Measurements from ENCODE around the gene ZBTB18.
"Not testable (repeated sequence)": the region's sequence is repeated elsewhere in the genome, so short reads cannot be mapped to it uniquely, and the experiment has no call there.

Gene ZBTB18

DNA sequence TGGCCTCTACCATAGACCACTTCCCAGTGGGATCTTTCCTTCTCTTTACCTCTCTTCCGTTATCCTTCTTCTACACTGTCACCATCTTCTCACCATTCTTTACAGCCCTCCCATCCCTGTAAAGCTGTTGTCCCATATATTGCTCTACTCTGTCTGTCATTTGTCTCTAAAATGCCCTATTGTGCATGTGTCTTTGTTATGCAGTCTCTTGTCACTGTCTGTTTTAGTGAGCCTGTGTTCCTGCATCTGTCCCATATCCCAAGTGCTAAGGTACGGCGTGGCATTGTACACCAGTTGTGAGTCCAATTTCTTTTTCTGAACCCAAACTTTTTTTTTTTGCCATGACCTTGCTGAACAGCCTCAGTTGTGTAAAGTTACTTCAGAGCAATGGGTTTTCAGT is 8.8 kb upstream of the ZBTB18 start:
- Histone ChIP-seq H3K36me3 (ENCODE audit: control insufficient read depth, insufficient read depth, low read length, severe bottlenecking) (no peaks in the 10 kb centered on the region), H3K27me3 (replicated peaks; ENCODE audit: control insufficient read depth, insufficient read depth, low read length) (no peaks in the 10 kb centered on the region)

DNA sequence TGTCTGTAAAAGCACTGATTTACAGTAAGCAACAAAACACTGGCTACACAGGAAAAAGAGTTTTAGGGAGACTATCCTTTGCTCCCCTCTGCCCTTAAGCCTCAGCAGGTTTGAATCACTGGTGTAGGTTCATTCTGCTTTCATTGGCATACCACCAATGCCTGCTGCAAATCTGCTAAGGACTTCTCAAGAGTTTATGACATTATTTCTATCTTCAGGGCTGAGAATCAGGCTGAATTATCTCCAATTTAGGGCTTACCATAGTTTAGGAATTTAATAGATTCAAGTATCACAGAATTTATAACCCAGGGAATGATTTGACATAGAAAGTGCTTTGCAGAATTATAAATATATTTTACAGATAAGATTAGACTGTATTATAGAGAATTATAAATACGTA is 6.7 kb upstream of the ZBTB18 start:
- Histone ChIP-seq H3K4me1 (ENCODE audit: control insufficient read depth, insufficient read depth, low read length) (peaks cover 7% of the 10 kb centered on the region), H3K27me3 (replicated peaks; ENCODE audit: control insufficient read depth, insufficient read depth, low read length) (no peaks in the 10 kb centered on the region), H3K4me3 (ENCODE audit: low read length) (no peak overlapping the region), H3K9me3 (ENCODE audit: control insufficient read depth, low read length) (no peaks in the 10 kb centered on the region), H3K9ac (ENCODE audit: low read length) (no peak overlapping the region), H3K36me3 (ENCODE audit: control insufficient read depth, insufficient read depth, low read length, severe bottlenecking) (no peaks in the 10 kb centered on the region)
- no peak for DNase-seq (ENCODE audit: low read depth)

More for the DNA sequence above, 8.8 kb upstream of the ZBTB18 start:
- Histone ChIP-seq H3K9ac (ENCODE audit: low read length) (no peak overlapping the region), H3K4me1 (ENCODE audit: control insufficient read depth, insufficient read depth, low read length) (peaks cover 5% of the 10 kb centered on the region), H3K4me3 (ENCODE audit: low read length) (no peak overlapping the region), H3K9me3 (ENCODE audit: control insufficient read depth, low read length) (no peaks in the 10 kb centered on the region)
- no peak for DNase-seq (ENCODE audit: low read depth)

DNA sequence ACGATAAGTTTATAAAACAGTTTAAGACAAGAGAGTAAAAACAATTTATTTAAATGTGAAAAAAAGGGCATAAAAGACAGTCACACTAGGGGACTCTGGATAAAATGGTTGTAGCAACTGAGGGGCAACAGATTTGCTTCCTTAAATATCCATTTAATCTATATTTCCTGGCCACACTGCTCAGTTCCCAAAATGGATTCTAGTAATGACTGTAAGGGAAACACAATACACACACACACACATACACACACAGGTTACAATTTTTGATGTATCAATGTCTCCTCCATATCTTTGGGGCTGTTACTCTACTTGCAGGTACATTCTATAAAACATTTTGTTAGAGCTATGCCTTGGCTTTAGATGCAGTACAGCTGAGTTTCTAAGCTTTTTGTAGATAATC is 4.8 kb upstream of the ZBTB18 start:
- not testable (repeated sequence) for H3K36me3 ChIP-seq (ENCODE audit: control insufficient read depth, insufficient read depth, low read length, severe bottlenecking); H3K4me3 ChIP-seq (ENCODE audit: low read length); H3K9me3 ChIP-seq (ENCODE audit: control insufficient read depth, low read length); H3K9ac ChIP-seq (ENCODE audit: low read length); H3K27me3 ChIP-seq (replicated peaks; ENCODE audit: control insufficient read depth, insufficient read depth, low read length); DNase-seq (ENCODE audit: low read depth)
- peaks cover 25% of the 10 kb centered on the region for H3K4me1 ChIP-seq (ENCODE audit: control insufficient read depth, insufficient read depth, low read length)

DNA sequence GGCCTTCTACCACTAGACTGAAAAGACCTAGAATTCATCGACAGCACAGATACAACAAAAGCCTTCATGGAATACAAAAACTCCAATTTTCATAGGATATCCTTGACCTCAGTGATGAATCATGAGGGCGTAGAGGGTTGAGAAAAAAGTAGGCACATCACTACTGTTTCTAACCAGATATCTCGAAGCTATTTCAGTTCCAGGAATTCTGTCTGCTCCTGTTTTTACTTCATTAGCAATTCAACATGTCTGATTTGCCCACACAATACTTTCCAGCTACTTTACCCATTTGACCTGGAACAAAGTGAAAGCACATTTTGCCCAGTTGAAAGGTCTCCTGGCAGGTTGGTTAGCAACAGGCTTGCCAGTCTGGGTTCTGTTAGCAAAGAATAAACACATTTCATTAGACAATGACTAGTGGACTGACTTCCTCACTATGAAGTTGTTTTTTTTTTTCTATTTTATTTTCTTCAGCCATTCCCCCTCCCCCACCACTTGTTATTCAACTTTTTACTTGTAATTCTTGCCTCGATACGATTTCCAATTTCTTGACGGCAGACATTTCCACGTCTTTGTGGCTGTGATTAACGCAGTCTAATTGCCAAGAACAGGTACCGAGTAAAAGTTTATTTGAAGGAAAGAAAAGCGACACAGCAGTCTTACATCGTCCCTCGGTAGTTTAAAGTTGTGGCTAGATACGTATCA is 4.0 kb upstream of the ZBTB18 start:
- H3K4me3 ChIP-seq (ENCODE audit: low read length) = peak overlapping the region; percentile 99
- DNase-seq (ENCODE audit: low read depth) = peak; percentile 48
- no peaks in the 10 kb centered on the region for H3K9me3 ChIP-seq (ENCODE audit: control insufficient read depth, low read length)
- H3K27me3 ChIP-seq (replicated peaks; ENCODE audit: control insufficient read depth, insufficient read depth, low read length) = no peaks in the 10 kb centered on the region
- H3K9ac ChIP-seq (ENCODE audit: low read length) = peak overlapping the region; percentile 96
- no peaks in the 10 kb centered on the region for H3K36me3 ChIP-seq (ENCODE audit: control insufficient read depth, insufficient read depth, low read length, severe bottlenecking)
- peaks cover 25% of the 10 kb centered on the region for H3K4me1 ChIP-seq (ENCODE audit: control insufficient read depth, insufficient read depth, low read length)

DNA sequence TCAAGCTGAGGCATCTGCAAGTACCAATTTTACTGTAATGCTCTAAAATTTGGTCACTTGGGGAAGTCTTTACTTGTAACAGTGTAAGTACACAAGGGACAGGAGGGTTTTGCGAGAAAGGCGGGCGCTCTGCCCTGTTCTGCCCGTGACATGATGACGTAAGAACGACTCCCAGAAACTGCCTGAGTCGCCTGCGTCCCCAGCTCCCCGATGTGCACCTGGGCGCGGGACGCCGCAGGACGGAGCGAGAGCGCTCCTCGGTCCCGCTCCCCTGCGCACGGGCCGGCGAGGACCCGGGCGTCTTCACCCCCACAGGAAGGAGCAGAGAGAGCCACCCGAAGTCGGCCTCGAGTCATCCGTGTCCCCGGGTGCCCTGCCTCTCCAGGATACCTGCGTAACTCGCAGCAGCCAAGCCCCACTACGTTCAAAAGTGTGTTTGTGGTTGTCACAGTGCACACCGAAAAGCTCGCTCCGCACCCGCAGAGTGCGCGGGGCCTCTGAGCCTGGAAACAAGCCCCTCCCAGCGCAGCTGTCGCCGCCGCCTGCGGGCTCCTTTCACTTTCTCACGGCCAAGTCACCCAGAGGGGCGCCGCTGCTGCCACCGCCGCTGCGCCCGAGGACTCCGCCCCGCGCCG is 3.3 kb upstream of the ZBTB18 start:
- H3K9ac ChIP-seq (ENCODE audit: low read length) = peak overlapping the region; percentile 96
- peak overlapping the region; percentile 99 for H3K4me3 ChIP-seq (ENCODE audit: low read length)
- H3K36me3 ChIP-seq (ENCODE audit: control insufficient read depth, insufficient read depth, low read length, severe bottlenecking) = no peaks in the 10 kb centered on the region
- H3K27me3 ChIP-seq (replicated peaks; ENCODE audit: control insufficient read depth, insufficient read depth, low read length) = no peaks in the 10 kb centered on the region
- H3K9me3 ChIP-seq (ENCODE audit: control insufficient read depth, low read length) = no peaks in the 10 kb centered on the region
- peak; percentile 70 for DNase-seq (ENCODE audit: low read depth)
- H3K4me1 ChIP-seq (ENCODE audit: control insufficient read depth, insufficient read depth, low read length) = peaks cover 25% of the 10 kb centered on the region

DNA sequence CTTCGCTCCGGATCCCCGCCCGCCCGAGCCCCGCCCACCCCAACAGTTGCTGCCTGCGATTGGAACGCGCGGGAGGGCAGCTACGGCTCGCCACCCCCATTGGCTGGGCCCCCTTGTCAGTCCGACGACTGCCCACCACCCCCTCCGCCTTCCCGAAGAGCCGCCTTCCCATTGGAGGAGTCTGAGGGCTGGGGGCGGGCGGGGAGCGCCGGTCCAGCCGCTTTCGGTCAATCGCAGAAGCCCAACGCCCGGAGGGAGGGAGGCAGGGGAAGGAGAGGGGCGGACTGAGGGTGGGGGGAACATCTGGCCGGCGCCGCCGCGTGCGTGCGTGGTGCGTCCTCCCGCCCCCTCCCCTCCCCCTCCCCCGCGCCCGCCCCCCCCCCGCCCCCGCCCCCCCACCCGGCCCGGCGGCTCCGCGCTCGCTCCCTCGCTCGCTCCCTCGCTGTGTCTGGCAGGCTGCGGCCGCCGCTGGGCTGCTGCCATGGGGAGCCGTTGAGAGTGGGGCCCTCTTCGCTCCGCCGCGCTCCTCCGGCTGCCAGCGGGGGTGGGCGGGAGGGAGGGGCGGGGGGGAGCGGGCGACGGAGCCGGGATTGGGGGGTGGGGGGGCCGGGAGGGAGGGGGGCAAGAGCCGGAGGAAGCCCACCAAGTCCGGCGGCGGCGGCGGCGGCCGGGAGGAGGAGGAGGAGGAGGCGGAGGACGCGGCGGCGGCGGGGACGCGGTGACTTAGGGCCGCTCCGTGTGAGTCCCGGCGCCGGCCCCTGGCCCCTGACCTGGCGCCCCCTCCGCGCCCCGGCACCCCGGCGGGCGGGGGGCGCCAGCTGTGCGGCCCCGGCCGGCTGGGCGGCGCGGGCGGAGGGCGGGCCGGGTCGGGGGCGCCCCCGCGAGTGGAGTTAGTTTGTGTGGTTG is 2.6 kb upstream of the ZBTB18 start:
- H3K4me1 ChIP-seq (ENCODE audit: control insufficient read depth, insufficient read depth, low read length) = peaks cover 25% of the 10 kb centered on the region
- peak overlapping the region; percentile 99 for H3K4me3 ChIP-seq (ENCODE audit: low read length)
- H3K36me3 ChIP-seq (ENCODE audit: control insufficient read depth, insufficient read depth, low read length, severe bottlenecking) = no peaks in the 10 kb centered on the region
- peak; percentile 99 for DNase-seq (ENCODE audit: low read depth)
- no peak overlapping the region for H3K9ac ChIP-seq (ENCODE audit: low read length)
- no peaks in the 10 kb centered on the region for H3K27me3 ChIP-seq (replicated peaks; ENCODE audit: control insufficient read depth, insufficient read depth, low read length)
- no peaks in the 10 kb centered on the region for H3K9me3 ChIP-seq (ENCODE audit: control insufficient read depth, low read length)

DNA sequence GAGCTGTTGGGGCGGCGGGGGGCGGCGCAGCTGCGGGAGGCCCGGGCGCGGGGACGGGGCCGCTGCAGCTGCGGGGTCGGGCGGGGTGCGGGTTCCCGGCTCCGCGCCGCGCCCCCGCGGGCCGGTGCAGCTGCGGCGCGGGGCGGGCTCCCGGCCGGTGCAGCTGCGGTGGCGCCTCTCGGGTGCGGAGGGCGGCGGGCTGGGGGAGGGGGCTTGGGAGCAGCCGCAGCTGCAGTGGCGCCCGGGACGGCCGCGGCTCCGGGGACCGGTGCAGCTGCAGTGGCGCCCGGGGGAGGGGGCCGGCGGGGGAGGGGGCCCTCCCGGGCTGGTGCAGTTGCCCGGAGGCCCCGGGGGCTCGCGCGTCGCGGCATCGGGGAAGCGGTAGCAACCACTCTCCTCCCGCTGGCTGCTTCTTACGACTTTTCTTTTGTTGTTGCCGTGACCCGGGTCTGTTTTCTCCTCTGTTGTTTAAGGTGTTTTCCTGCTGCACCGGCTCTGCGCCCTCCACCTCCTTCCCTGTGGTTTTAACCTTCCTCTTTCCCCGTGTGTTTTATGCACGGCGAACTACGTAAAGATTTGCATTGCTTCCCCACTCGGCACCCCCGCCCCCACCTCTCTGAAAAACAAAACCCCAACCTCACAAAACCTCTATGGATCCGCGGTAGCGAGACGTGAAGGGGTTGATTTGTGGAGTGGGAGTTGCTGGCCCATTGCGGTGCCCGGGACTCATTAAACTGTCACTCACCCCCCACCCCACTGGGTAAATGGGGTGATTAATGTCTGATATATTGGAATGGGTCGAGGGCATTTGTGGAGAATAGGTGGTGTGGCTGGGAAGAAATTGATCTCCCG is 1.7 kb upstream of the ZBTB18 start:
- DNase-seq (ENCODE audit: low read depth) = peak; percentile 62
- Histone ChIP-seq H3K4me3 (ENCODE audit: low read length) (peak overlapping the region; percentile 90), H3K36me3 (ENCODE audit: control insufficient read depth, insufficient read depth, low read length, severe bottlenecking) (peaks cover 5% of the 10 kb centered on the region), H3K9me3 (ENCODE audit: control insufficient read depth, low read length) (no peaks in the 10 kb centered on the region), H3K4me1 (ENCODE audit: control insufficient read depth, insufficient read depth, low read length) (peaks cover 25% of the 10 kb centered on the region), H3K27me3 (replicated peaks; ENCODE audit: control insufficient read depth, insufficient read depth, low read length) (no peaks in the 10 kb centered on the region), H3K9ac (ENCODE audit: low read length) (peak overlapping the region; percentile 82)

DNA sequence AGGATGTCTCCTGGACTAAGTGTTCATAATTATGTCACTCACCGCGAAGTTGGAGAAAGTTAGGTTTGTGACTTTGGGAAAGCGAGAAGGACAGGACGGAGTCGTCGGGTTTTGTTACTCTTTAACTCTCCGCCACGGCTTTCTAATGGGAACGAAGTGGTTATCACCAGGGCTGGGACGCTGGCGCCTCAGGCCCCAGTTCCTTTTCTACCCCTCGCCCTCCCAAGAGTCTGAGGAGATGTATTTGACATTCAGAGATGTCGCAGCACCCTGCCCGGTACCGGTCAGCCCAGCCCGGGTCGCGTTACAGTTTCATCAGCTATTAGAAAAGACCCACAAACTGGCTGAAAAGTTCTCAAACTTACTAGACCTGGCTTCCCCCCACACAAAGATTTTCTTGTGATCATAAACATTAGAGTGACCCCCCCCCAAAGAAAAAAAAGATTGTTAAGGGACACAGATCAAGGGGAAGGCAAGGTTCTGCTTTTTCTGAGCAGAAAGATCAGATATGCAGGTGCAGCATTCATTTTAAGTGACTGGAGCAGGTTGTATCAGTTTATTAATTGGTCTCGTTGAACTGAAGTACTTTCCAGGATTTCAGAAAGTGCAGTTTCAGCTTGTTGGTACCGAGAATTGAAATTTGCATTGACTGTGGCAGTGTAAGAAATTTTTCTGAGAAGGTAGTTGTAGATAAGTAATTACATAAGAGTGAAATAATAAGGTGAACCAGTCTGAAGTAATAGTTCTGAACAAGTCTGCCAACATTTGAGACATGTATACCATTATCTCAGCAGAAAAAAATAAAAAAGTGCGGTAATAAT is 859 bp upstream of the ZBTB18 start:
- peaks cover 13% of the 10 kb centered on the region for H3K36me3 ChIP-seq (ENCODE audit: control insufficient read depth, insufficient read depth, low read length, severe bottlenecking)
- peak overlapping the region; percentile 90 for H3K4me3 ChIP-seq (ENCODE audit: low read length)
- peak overlapping the region; percentile 82 for H3K9ac ChIP-seq (ENCODE audit: low read length)
- no peaks in the 10 kb centered on the region for H3K27me3 ChIP-seq (replicated peaks; ENCODE audit: control insufficient read depth, insufficient read depth, low read length)
- H3K9me3 ChIP-seq (ENCODE audit: control insufficient read depth, low read length) = no peaks in the 10 kb centered on the region
- peaks cover 25% of the 10 kb centered on the region for H3K4me1 ChIP-seq (ENCODE audit: control insufficient read depth, insufficient read depth, low read length)
- DNase-seq (ENCODE audit: low read depth) = peak; percentile 19

DNA sequence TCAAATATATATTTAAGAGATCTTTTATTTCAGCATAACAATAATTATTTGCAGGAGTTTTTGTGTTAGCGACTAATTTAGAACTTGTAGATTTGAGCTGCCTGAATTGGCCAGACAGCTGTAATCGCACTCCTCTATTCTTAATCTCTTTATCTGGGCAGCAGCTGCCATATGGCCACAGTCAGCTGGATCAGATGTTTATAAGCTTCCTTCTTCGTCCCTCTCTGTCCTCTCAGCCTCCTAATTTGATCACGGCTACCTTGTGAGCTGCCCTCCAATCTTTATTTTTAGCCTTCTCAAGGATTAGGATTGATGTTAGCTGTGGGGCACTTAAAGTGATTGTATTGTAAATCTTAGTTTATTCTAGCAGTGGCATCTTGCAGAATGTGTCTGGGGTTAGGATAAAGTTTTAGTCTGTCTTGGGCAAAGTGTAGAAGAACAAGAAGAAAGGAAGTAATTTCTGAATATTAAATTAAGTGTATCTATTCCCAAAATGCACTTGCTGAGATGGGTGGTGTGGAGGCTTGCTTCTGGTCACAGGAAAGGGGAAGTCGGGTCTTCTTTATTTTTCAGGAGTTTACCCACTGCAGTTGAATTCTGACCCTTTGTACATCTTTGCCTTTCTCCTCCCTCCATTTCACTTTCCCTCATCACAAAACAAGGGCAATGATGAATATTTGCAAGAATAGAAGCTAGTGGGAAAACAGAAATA is 1.1 kb downstream of the ZBTB18 start:
- DNase-seq (ENCODE audit: low read depth) = peak; percentile 29
- Histone ChIP-seq H3K9ac (ENCODE audit: low read length) (no peak overlapping the region), H3K27me3 (replicated peaks; ENCODE audit: control insufficient read depth, insufficient read depth, low read length) (no peaks in the 10 kb centered on the region), H3K4me1 (ENCODE audit: control insufficient read depth, insufficient read depth, low read length) (peaks cover 22% of the 10 kb centered on the region), H3K36me3 (ENCODE audit: control insufficient read depth, insufficient read depth, low read length, severe bottlenecking) (peaks cover 16% of the 10 kb centered on the region), H3K4me3 (ENCODE audit: low read length) (no peak overlapping the region), H3K9me3 (ENCODE audit: control insufficient read depth, low read length) (no peaks in the 10 kb centered on the region)
